H1 (cell line): Measurements from ENCODE around the gene UMODL1. TPM values are rescaled to one million over a fixed set of nuclear protein-coding genes. Genes with fewer than 3 reads are reported as not detected.

Experiments
- CTCF ChIA-PET: fragments of 300-600 bp; sonication (Branson Sonifier 250); formaldehyde crosslinking; loops from one replicate; lab custom pipeline; 2021; ENCODE audit not compliant: partially characterized antibody; lab: Charles Lee
- POLR2A ChIA-PET: fragments of 300-600 bp; sonication (Branson Sonifier 250); formaldehyde crosslinking; loops from one replicate; lab custom pipeline; 2021; ENCODE audit warnings: inconsistent platforms; ENCODE audit not compliant: partially characterized antibody; lab: Charles Lee
- DNase-seq, 2 experiments: peaks; one replicate each; pipeline versions ENCODE4 v3.0.0 to v3.0.0-alpha.2; 2010 to 2022; ENCODE audit warnings: low spot score in 2 of 2, low read depth in 1 of 2, mixed read lengths in 1 of 2
- FAIRE-seq: peaks from 2 replicates; lab custom pipeline; 2011; peaks lifted over from hg19 to GRCh38; lab: Jason Lieb, UNC
- H2AFZ ChIP-seq: 2 replicates; pipeline ENCODE4 v1.8.1; 2012; ENCODE audit warnings: low read length, inconsistent platforms
- H2AK5ac ChIP-seq: 2 replicates; pipeline ENCODE4 v1.6.1; 2013; ENCODE audit warnings: low read depth, low read length
- H2BK120ac ChIP-seq: replicated peaks from 2 replicates; pipeline ENCODE3; 2013; ENCODE audit warnings: low read depth, low read length, inconsistent platforms
- H2BK12ac ChIP-seq: 2 replicates; pipeline ENCODE4 v1.6.1; 2013; ENCODE audit warnings: low read depth, low read length
- H2BK15ac ChIP-seq: 2 replicates; pipeline ENCODE4 v1.6.1; 2013; ENCODE audit warnings: low read length
- H2BK20ac ChIP-seq: 2 replicates; pipeline ENCODE4 v1.6.1; 2013; ENCODE audit warnings: low read length
- H2BK5ac ChIP-seq: 2 replicates; pipeline ENCODE4 v1.6.1; 2013; ENCODE audit warnings: low read depth, low read length
- H3K14ac ChIP-seq: 2 replicates; pipeline ENCODE4 v1.6.1; 2013; ENCODE audit warnings: inconsistent platforms; ENCODE audit not compliant: insufficient read length
- H3K18ac ChIP-seq: 2 replicates; pipeline ENCODE4 v1.6.1; 2013; ENCODE audit warnings: low read length; ENCODE audit errors: extremely low read depth
- H3K23ac ChIP-seq: 2 replicates; pipeline ENCODE4 v1.6.1; 2013; ENCODE audit warnings: inconsistent platforms; ENCODE audit not compliant: insufficient read length
- H3K23me2 ChIP-seq: 2 replicates; pipeline ENCODE4 v1.6.1; 2013; ENCODE audit warnings: low read depth, low read length
- H3K27ac ChIP-seq: 2 replicates; pipeline ENCODE4 v1.6.1; 2011; ENCODE audit warnings: low read depth, low read length, inconsistent platforms
- H3K27me3 ChIP-seq, 4 experiments: replicated peaks in 1 of 4; 1 replicate in 1 of 4; 2 replicates in 3 of 4; pipeline versions ENCODE4 v1.6.1 to v1.8.1; 2011 to 2013; ENCODE audit warnings: low read length in 3 of 4, mild to moderate bottlenecking in 3 of 4, inconsistent platforms in 2 of 4, mixed read lengths in 2 of 4, moderate library complexity in 1 of 4; ENCODE audit not compliant: control insufficient read depth in 3 of 4, insufficient read depth in 3 of 4; ENCODE audit errors: extremely low read depth in 1 of 4
- H3K36me3 ChIP-seq, 4 experiments: 2 replicates each; pipeline versions ENCODE4 v1.6.1 to v1.8.1; 2011 to 2013; ENCODE audit warnings: mild to moderate bottlenecking in 4 of 4, low read length in 3 of 4, moderate library complexity in 2 of 4, control low read depth in 1 of 4, inconsistent platforms in 1 of 4; ENCODE audit not compliant: insufficient read depth in 4 of 4, control insufficient read depth in 2 of 4
- H3K4ac ChIP-seq: replicated peaks from 2 replicates; pipeline ENCODE3; 2013; ENCODE audit warnings: low read length, low read depth, mixed read lengths, inconsistent platforms; ENCODE audit not compliant: insufficient read length
- H3K4me1 ChIP-seq, 4 experiments: replicated peaks in 1 of 4; 1 replicate in 1 of 4; 2 replicates in 3 of 4; pipeline versions ENCODE4 v1.6.1 to v1.8.1; 2011 to 2013; ENCODE audit warnings: low read length in 3 of 4, inconsistent platforms in 2 of 4, mixed read lengths in 1 of 4; ENCODE audit not compliant: insufficient read depth in 4 of 4, control insufficient read depth in 3 of 4
- H3K4me2 ChIP-seq, 2 experiments: 2 replicates each; pipeline versions ENCODE4 v1.6.1 to v1.8.1; 2011 to 2013; ENCODE audit warnings: low read depth in 2 of 2, low read length in 2 of 2, control low read depth in 1 of 2, inconsistent platforms in 1 of 2, mild to moderate bottlenecking in 1 of 2; ENCODE audit not compliant: insufficient read depth in 1 of 2
- H3K4me3 ChIP-seq, 4 experiments: fragments of 200-600, 300-600 bp in 1 of 4; sonication (generic), shearing (Covaris generic), sonication (Bioruptor Twin) in 1 of 4; 2 replicates each; pipeline versions ENCODE4 v1.5.1 to v1.8.1; 2011 to 2016; ENCODE audit warnings: low read length in 4 of 4, low read depth in 3 of 4, control low read depth in 2 of 4, inconsistent platforms in 2 of 4, mild to moderate bottlenecking in 2 of 4, mixed read lengths in 1 of 4, moderate library complexity in 1 of 4; ENCODE audit not compliant: insufficient read depth in 2 of 4; ENCODE audit errors: extremely low read depth in 1 of 4
- H3K56ac ChIP-seq: replicated peaks from 2 replicates; pipeline ENCODE3; 2013; ENCODE audit warnings: low read depth, mild to moderate bottlenecking, mixed read lengths, low read length, inconsistent platforms; ENCODE audit not compliant: insufficient read length
- H3K79me1 ChIP-seq: 2 replicates; pipeline ENCODE4 v1.6.1; 2013; ENCODE audit warnings: low read depth, low read length, control low read depth
- H3K79me2 ChIP-seq, 2 experiments: 2 replicates each; pipeline versions ENCODE4 v1.6.1 to v1.8.1; 2012 to 2013; ENCODE audit warnings: low read length in 2 of 2, mild to moderate bottlenecking in 2 of 2, inconsistent platforms in 1 of 2; ENCODE audit not compliant: insufficient read depth in 2 of 2, control insufficient read depth in 1 of 2
- H3K9ac ChIP-seq, 4 experiments: replicated peaks in 1 of 4; 1 replicate in 1 of 4; 2 replicates in 3 of 4; pipeline versions ENCODE4 v1.6.1 to v1.8.1; 2011 to 2013; ENCODE audit warnings: low read depth in 3 of 4, low read length in 3 of 4, control low read depth in 2 of 4, mild to moderate bottlenecking in 2 of 4, moderate library complexity in 2 of 4, inconsistent platforms in 1 of 4; ENCODE audit errors: extremely low read depth in 1 of 4
- H3K9me3 ChIP-seq, 2 experiments: 2 replicates each; pipeline versions ENCODE4 v1.6.1 to v1.8.1; 2012 to 2013; ENCODE audit warnings: mild to moderate bottlenecking in 2 of 2, moderate library complexity in 2 of 2, control low read depth in 1 of 2, inconsistent platforms in 1 of 2, low read depth in 1 of 2, low read length in 1 of 2, mixed read lengths in 1 of 2; ENCODE audit not compliant: insufficient read depth in 2 of 2
- H4K20me1 ChIP-seq, 2 experiments: replicated peaks in 1 of 2; 2 replicates each; pipeline versions ENCODE3 to v1.8.1; 2011 to 2013; ENCODE audit warnings: inconsistent platforms in 2 of 2, low read length in 2 of 2, mild to moderate bottlenecking in 1 of 2; ENCODE audit not compliant: insufficient read depth in 2 of 2, control insufficient read depth in 1 of 2
- H4K5ac ChIP-seq: 2 replicates; pipeline ENCODE4 v1.6.1; 2013; ENCODE audit warnings: low read length, low read depth, mixed read lengths, inconsistent platforms; ENCODE audit not compliant: insufficient read length
- H4K8ac ChIP-seq: 2 replicates; pipeline ENCODE4 v1.8.0; 2013; ENCODE audit warnings: mild to moderate bottlenecking, moderate library complexity, low read length, inconsistent platforms; ENCODE audit not compliant: insufficient read depth; ENCODE audit errors: extremely low read depth
- H4K91ac ChIP-seq: replicated peaks from 2 replicates; pipeline ENCODE3; 2013; ENCODE audit warnings: low read length, mixed read lengths, inconsistent platforms; ENCODE audit not compliant: insufficient read length
- CBX5 ChIP-seq: fragments of 300-800, 300-1000 bp; sonication (generic); IDR thresholded peaks from 2 replicates; pipeline ENCODE4 v1.7.1; 2016; ENCODE audit warnings: antibody characterized with exemption, low read length, low read depth
- CREB1 ChIP-seq: IDR thresholded peaks from 2 replicates; pipeline ENCODE4 v1.6.1; 2012; ENCODE audit warnings: inconsistent platforms
- EP300 ChIP-seq, 2 experiments: IDR thresholded peaks; 1 replicate in 1 of 2; 2 replicates in 1 of 2; pipeline ENCODE4 v1.6.1; 2011 to 2012; ENCODE audit warnings: low read depth in 2 of 2, low read length in 2 of 2, mild to moderate bottlenecking in 2 of 2, borderline replicate concordance in 1 of 2, inconsistent platforms in 1 of 2, moderate library complexity in 1 of 2
- KDM1A ChIP-seq: fragments of 200-600, 300-600 bp; sonication (generic); IDR thresholded peaks from 2 replicates; pipeline ENCODE4 v1.7.1; 2016; ENCODE audit warnings: mild to moderate bottlenecking, low read length, borderline replicate concordance
- KDM4A ChIP-seq: IDR thresholded peaks from one replicate; pipeline ENCODE4 v1.7.1; 2012; ENCODE audit warnings: low read depth, mild to moderate bottlenecking, moderate library complexity, low read length, inconsistent platforms; ENCODE audit not compliant: severe bottlenecking
- POU5F1 ChIP-seq: IDR thresholded peaks from 2 replicates; pipeline ENCODE4 v1.6.1; 2011; ENCODE audit warnings: low read depth, mild to moderate bottlenecking, low read length, moderate library complexity
- SAP30 ChIP-seq: fragments of 300-600 bp; sonication (generic); IDR thresholded peaks from 2 replicates; pipeline ENCODE4 v1.7.1; 2012; ENCODE audit warnings: low read length, moderate library complexity, mild to moderate bottlenecking, inconsistent platforms; ENCODE audit not compliant: insufficient read depth, insufficient replicate concordance
- SIRT6 ChIP-seq: IDR thresholded peaks from one replicate; pipeline ENCODE4 v1.7.1; 2012; ENCODE audit warnings: low read length, inconsistent platforms
- SIX5 ChIP-seq: IDR thresholded peaks from 2 replicates; pipeline ENCODE4 v1.6.1; 2011; ENCODE audit warnings: mild to moderate bottlenecking, low read depth, low read length
- SP4 ChIP-seq: IDR thresholded peaks from 2 replicates; pipeline ENCODE4 v1.6.1; 2012; ENCODE audit warnings: low read length, inconsistent platforms
- SUZ12 ChIP-seq: fragments of 200-600 bp; sonication (generic); IDR thresholded peaks from 2 replicates; pipeline ENCODE4 v1.6.1; 2012; ENCODE audit warnings: mild to moderate bottlenecking, inconsistent platforms, low read length, moderate library complexity, mixed read lengths
- TCF12 ChIP-seq: IDR thresholded peaks from 2 replicates; pipeline ENCODE4 v1.6.1; 2011; ENCODE audit warnings: low read depth, mild to moderate bottlenecking, low read length
- ZNF274 ChIP-seq: IDR thresholded peaks from 2 replicates; pipeline ENCODE4 v1.7.0; 2012; ENCODE audit warnings: low read length, borderline replicate concordance; ENCODE audit errors: extremely low read depth
- WGBS, 2 experiments: shearing (Covaris generic) in 1 of 2; methylation state at CpG; one replicate each; pipeline versions ENCODE4 v1.1.6 to v1.1.7; 2013 to 2015; ENCODE audit warnings: low lambda C conversion rate in 2 of 2, mixed read lengths in 2 of 2, inconsistent platforms in 1 of 2, low coverage in 1 of 2, missing lambda C conversion rate in 1 of 2; ENCODE audit not compliant: insufficient replicate concordance in 2 of 2, insufficient coverage in 1 of 2, insufficient read length in 1 of 2; ENCODE audit errors: extremely low coverage in 1 of 2, missing lambda C conversion rate in 1 of 2; 5-methylcytosine and 5-hydroxymethylcytosine counted together
- polyA plus RNA-seq, 7 experiments: library from polyadenylated mRNA; depleted of rRNA in 3 of 7; stranded (reverse) in 5 of 7; unstranded in 2 of 7; fragments of >200 nt in 5 of 7; fragments of 200-250 nt in 2 of 7; gene quantifications; 1 replicate in 5 of 7; 2 replicates in 1 of 7; 4 replicates in 1 of 7; pipeline versions ENCODE4 v1.2.1 to v1.2.3, GENCODE V29; 2011 to 2013; ENCODE audit warnings: missing spikeins in 2 of 7, mixed read lengths in 2 of 7
- total RNA-seq: library from RNA; stranded (reverse); fragmentation: NEBNext Ultra II Directional; extraction: Animal tissue kit (Norgen Biotek cat#: 25700); gene quantifications from 2 replicates; pipeline ENCODE4 v1.2.1, GENCODE V29; 2021
- TF ChIP-seq, protein P1 (sequence below): IDR thresholded peaks from 2 replicates; pipeline ENCODE4 v1.6.1; 2012; ENCODE audit warnings: inconsistent platforms

The UMODL1 gene
- total and polyA plus RNA-seq, 2 of the 8 experiments (the other 6 are each of a cell fraction or from before 2014, with no cell fraction given): not detected

GRCh38 chr21:42051788-42052187, 19.3 kb upstream of the UMODL1 start:
- no peak overlapping the region for H2BK12ac ChIP-seq
- H3K56ac ChIP-seq: no peak overlapping the region
- H3K23ac ChIP-seq: no peak overlapping the region
- H3K79me1 ChIP-seq: no peaks in the 10 kb centered on the region
- no peak overlapping the region for H2BK20ac ChIP-seq
- H2BK15ac ChIP-seq: no peak overlapping the region
- no peak overlapping the region for H4K5ac ChIP-seq
- H3K4me1 ChIP-seq: peaks cover 0 to 4% (median 2%) of the 10 kb centered on the region in 4 experiments; a peak in 2 of 7 replicates
- peaks cover 0 to 2% of the 10 kb centered on the region in 2 experiments; a peak in 1 of 4 replicates for H3K9me3 ChIP-seq
- no peak overlapping the region for H3K9ac ChIP-seq
- 91% methylated on average over 9 of the region's 9 CpGs; no CpG with 5 or more reads in 1 of the 2 experiments for WGBS, 2 experiments
- H3K36me3 ChIP-seq: no peaks in the 10 kb centered on the region
- ChIA-PET POLR2A (no interaction called here), CTCF (interaction anchor here (0.9 kb wide), 1 partner anchor 55 kb away, joined by 3 read pairs; no protein-coding TSS in a partner anchor)
- no peak overlapping the region for H3K18ac ChIP-seq
- H3K79me2 ChIP-seq: no peaks in the 10 kb centered on the region
- no peak overlapping the region for H2AK5ac ChIP-seq
- H3K14ac ChIP-seq: no peak overlapping the region
- H3K4ac ChIP-seq: no peak overlapping the region
- no peak overlapping the region for H3K27ac ChIP-seq
- H3K23me2 ChIP-seq: no peaks in the 10 kb centered on the region
- FAIRE-seq (no peak), DNase-seq (no peak)
- H4K20me1 ChIP-seq: no peaks in the 10 kb centered on the region
- no peaks in the 10 kb centered on the region for H3K27me3 ChIP-seq
- H4K91ac ChIP-seq: no peak overlapping the region
- H4K8ac ChIP-seq: no peak overlapping the region
- no peak overlapping the region for H2BK120ac ChIP-seq
- no peak overlapping the region for H3K4me2 ChIP-seq
- no peak overlapping the region for H3K4me3 ChIP-seq
- H2AFZ ChIP-seq: no peak overlapping the region
- no peak overlapping the region for H2BK5ac ChIP-seq
- TF ChIP-seq SAP30: no peak
- no peak for TF ChIP-seq KDM1A
- TF ChIP-seq KDM4A: no peak
- TF ChIP-seq SIX5: no peak
- TF ChIP-seq, protein P1, sequence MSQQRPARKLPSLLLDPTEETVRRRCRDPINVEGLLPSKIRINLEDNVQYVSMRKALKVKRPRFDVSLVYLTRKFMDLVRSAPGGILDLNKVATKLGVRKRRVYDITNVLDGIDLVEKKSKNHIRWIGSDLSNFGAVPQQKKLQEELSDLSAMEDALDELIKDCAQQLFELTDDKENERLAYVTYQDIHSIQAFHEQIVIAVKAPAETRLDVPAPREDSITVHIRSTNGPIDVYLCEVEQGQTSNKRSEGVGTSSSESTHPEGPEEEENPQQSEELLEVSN: no peak
- no peak for TF ChIP-seq SP4
- TF ChIP-seq SIRT6: no peak
- no peak for TF ChIP-seq CREB1
- no peak for TF ChIP-seq CBX5
- TF ChIP-seq SUZ12: no peak
- no peak for TF ChIP-seq POU5F1
- no peak for TF ChIP-seq ZNF274
- TF ChIP-seq TCF12: no peak
- no peak for TF ChIP-seq EP300 (IDR thresholded peaks at IDR 0.05; ENCODE audit: borderline replicate concordance in 1 of 2, low read depth in 2 of 2, low read length in 2 of 2)
